Trophoblast cell (in vitro differentiated cells and primary cell): ENCODE results near the gene MYL10.

Experiments used
- DNase-seq, 2 donors: peaks; one replicate each; pipeline ENCODE4 v3.0.0-alpha.2; 2016
- H2AFZ ChIP-seq: 2 replicates; pipeline ENCODE4 v1.6.1; 2013; ENCODE audit warnings: low read length, moderate library complexity, mild to moderate bottlenecking; ENCODE audit not compliant: insufficient read depth, poor library complexity
- H2AK5ac ChIP-seq: 2 replicates; pipeline ENCODE4 v1.6.1; 2013; ENCODE audit warnings: mild to moderate bottlenecking, low read length
- H2BK120ac ChIP-seq: 2 replicates; pipeline ENCODE4 v1.6.1; 2013; ENCODE audit warnings: low read length, mild to moderate bottlenecking, moderate library complexity; ENCODE audit not compliant: insufficient read depth, poor library complexity
- H2BK12ac ChIP-seq: 2 replicates; pipeline ENCODE4 v1.6.1; 2013; ENCODE audit warnings: mild to moderate bottlenecking, low read length, moderate library complexity
- H2BK5ac ChIP-seq: 2 replicates; pipeline ENCODE4 v1.6.1; 2013; ENCODE audit warnings: low read length, low read depth, moderate library complexity, mild to moderate bottlenecking; ENCODE audit not compliant: poor library complexity
- H3K14ac ChIP-seq: 2 replicates; pipeline ENCODE4 v1.6.1; 2013; ENCODE audit warnings: mild to moderate bottlenecking, low read length
- H3K18ac ChIP-seq: 2 replicates; pipeline ENCODE4 v1.6.1; 2013; ENCODE audit warnings: mild to moderate bottlenecking, low read length
- H3K23ac ChIP-seq: 2 replicates; pipeline ENCODE4 v1.6.1; 2013; ENCODE audit warnings: low read length
- H3K27ac ChIP-seq: 2 replicates; pipeline ENCODE4 v1.5.1; 2013; ENCODE audit warnings: low read depth, mild to moderate bottlenecking, inconsistent platforms, low read length, moderate library complexity
- H3K27me3 ChIP-seq: 2 replicates; pipeline ENCODE4 v1.6.1; 2013; ENCODE audit warnings: inconsistent platforms, mild to moderate bottlenecking, low read length, moderate library complexity; ENCODE audit not compliant: insufficient read depth
- H3K36me3 ChIP-seq, 2 experiments: 1 replicate in 1 of 2; 2 replicates in 1 of 2; pipeline ENCODE4 v1.6.1; 2013; ENCODE audit warnings: low read length in 2 of 2, mild to moderate bottlenecking in 2 of 2, moderate library complexity in 1 of 2; ENCODE audit not compliant: insufficient read depth in 2 of 2, control insufficient read depth in 1 of 2
- H3K4ac ChIP-seq: 2 replicates; pipeline ENCODE4 v1.6.1; 2013; ENCODE audit warnings: low read depth, mild to moderate bottlenecking, low read length, moderate library complexity
- H3K4me1 ChIP-seq, 2 experiments: 1 replicate in 1 of 2; 2 replicates in 1 of 2; pipeline ENCODE4 v1.6.1; 2013; ENCODE audit warnings: low read length in 2 of 2, mild to moderate bottlenecking in 2 of 2, moderate library complexity in 1 of 2; ENCODE audit not compliant: insufficient read depth in 2 of 2, control insufficient read depth in 1 of 2
- H3K4me2 ChIP-seq: 2 replicates; pipeline ENCODE4 v1.6.1; 2013; ENCODE audit warnings: inconsistent platforms, mild to moderate bottlenecking, low read length, moderate library complexity
- H3K4me3 ChIP-seq: 2 replicates; pipeline ENCODE4 v1.5.1; 2013; ENCODE audit warnings: mild to moderate bottlenecking, low read depth, low read length, inconsistent platforms
- H3K79me1 ChIP-seq: one replicate; pipeline ENCODE4 v1.6.1; 2013; ENCODE audit warnings: low read length
- H3K79me2 ChIP-seq: 2 replicates; pipeline ENCODE4 v1.6.1; 2013; ENCODE audit warnings: low read length, mild to moderate bottlenecking; ENCODE audit not compliant: control insufficient read depth, insufficient read depth, poor library complexity
- H3K9ac ChIP-seq: 2 replicates; pipeline ENCODE4 v1.6.1; 2013; ENCODE audit warnings: mild to moderate bottlenecking, low read length
- H3K9me3 ChIP-seq: 2 replicates; pipeline ENCODE4 v1.6.1; 2013; ENCODE audit warnings: low read depth, mild to moderate bottlenecking, control low read depth, inconsistent platforms, low read length; ENCODE audit not compliant: insufficient read depth
- H4K12ac ChIP-seq: 2 replicates; pipeline ENCODE4 v1.6.1; 2013; ENCODE audit warnings: low read depth, mild to moderate bottlenecking, low read length, moderate library complexity
- H4K8ac ChIP-seq: 2 replicates; pipeline ENCODE4 v1.6.1; 2013; ENCODE audit warnings: low read depth, mild to moderate bottlenecking, low read length, moderate library complexity
- H4K91ac ChIP-seq: one replicate; pipeline ENCODE4 v1.6.1; 2013; ENCODE audit warnings: low read depth, mild to moderate bottlenecking, low read length, moderate library complexity
- WGBS: extraction: QIAGEN DNeasy Blood & Tissue Kit; methylation state at CpG from one replicate; pipeline ENCODE4 v1.1.7; 2013; ENCODE audit warnings: missing lambda C conversion rate; ENCODE audit not compliant: insufficient read length, insufficient coverage; ENCODE audit errors: extremely low coverage; 5-methylcytosine and 5-hydroxymethylcytosine counted together

The MYL10 gene

DNA sequence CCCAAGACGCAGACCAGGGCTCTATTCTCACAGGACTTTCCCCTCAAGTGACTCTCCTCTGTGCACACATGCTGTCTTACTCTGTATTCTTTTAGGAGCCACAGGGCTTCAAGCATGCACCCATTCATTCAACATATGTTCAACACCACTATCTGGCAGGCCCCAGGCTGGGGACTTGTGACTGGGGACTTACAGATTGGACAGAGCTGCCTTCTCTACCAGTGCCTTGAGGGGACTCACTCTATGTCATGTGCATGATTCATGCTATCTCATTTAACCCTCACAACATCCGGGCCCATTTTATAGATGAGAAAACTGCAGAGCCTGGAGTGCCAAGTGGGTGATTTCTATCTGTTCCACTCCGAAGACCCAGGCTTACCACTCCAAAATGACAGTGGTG lies 34.3 kb downstream of the MYL10 start:
- no peak overlapping the region for H3K27ac ChIP-seq
- no peak overlapping the region for H4K12ac ChIP-seq
- H2BK12ac ChIP-seq, result no peak overlapping the region
- no peak overlapping the region for H2BK120ac ChIP-seq
- H3K79me2 ChIP-seq, result no peaks in the 10 kb centered on the region
- H3K14ac ChIP-seq, result no peak overlapping the region
- H3K4me1 ChIP-seq, result peaks cover 8 to 9% of the 10 kb centered on the region in 2 experiments
- no peak overlapping the region for H2AK5ac ChIP-seq
- H2AFZ ChIP-seq, result no peak overlapping the region
- no peak for DNase-seq
- H3K4me3 ChIP-seq, result peak overlapping the region; percentile 27
- no peaks in the 10 kb centered on the region for H3K9me3 ChIP-seq
- H3K36me3 ChIP-seq, result no peaks in the 10 kb centered on the region
- no peak overlapping the region for H4K91ac ChIP-seq
- H3K27me3 ChIP-seq, result no peaks in the 10 kb centered on the region
- H3K18ac ChIP-seq, result no peak overlapping the region
- no peak overlapping the region for H3K9ac ChIP-seq
- no peak overlapping the region for H4K8ac ChIP-seq
- WGBS, result no CpG with 5 or more reads among the region's 3 CpGs
- H3K4ac ChIP-seq, result no peak overlapping the region
- no peak overlapping the region for H3K23ac ChIP-seq
- peaks cover 1% of the 10 kb centered on the region for H3K79me1 ChIP-seq
- no peak overlapping the region for H2BK5ac ChIP-seq
- H3K4me2 ChIP-seq, result no peak overlapping the region

DNA sequence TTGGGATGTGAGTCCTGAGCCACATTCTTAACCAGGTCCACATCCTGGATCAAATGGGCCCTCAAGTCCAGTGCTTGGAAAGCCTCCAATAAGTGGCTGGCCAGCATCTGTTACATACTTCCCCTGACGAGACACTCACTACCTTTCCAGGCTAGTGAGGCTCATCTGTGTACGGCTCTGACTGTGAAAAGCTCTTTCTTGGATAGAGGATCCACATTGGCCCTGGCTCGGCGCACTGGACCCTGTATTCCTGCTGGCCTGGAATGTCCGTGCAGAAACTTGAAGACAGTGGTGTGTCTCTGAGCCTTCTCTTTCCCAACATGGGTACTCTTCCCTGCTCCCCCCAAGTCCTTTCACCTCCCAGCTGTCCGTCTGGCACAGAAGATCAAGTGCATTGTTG lies 35.5 kb downstream of the MYL10 start:
- no peak overlapping the region for H2AFZ ChIP-seq
- H2BK120ac ChIP-seq, result no peak overlapping the region
- peaks cover 3 to 4% of the 10 kb centered on the region in 2 experiments for H3K4me1 ChIP-seq
- no peak overlapping the region for H3K4me2 ChIP-seq
- no peaks in the 10 kb centered on the region for H3K27me3 ChIP-seq
- H3K4ac ChIP-seq, result no peak overlapping the region
- no peak overlapping the region for H2BK12ac ChIP-seq
- H3K79me1 ChIP-seq, result peaks cover 1% of the 10 kb centered on the region
- no peak overlapping the region for H4K8ac ChIP-seq
- H2BK5ac ChIP-seq, result no peak overlapping the region
- DNase-seq, result no peak
- H3K23ac ChIP-seq, result no peak overlapping the region
- no peaks in the 10 kb centered on the region for H3K9me3 ChIP-seq
- H3K18ac ChIP-seq, result no peak overlapping the region
- no peaks in the 10 kb centered on the region for H3K36me3 ChIP-seq
- WGBS, result no CpG with 5 or more reads among the region's 6 CpGs
- no peaks in the 10 kb centered on the region for H3K79me2 ChIP-seq
- H3K9ac ChIP-seq, result no peak overlapping the region
- H4K12ac ChIP-seq, result no peak overlapping the region
- H3K14ac ChIP-seq, result no peak overlapping the region
- no peak overlapping the region for H2AK5ac ChIP-seq
- no peak overlapping the region for H3K27ac ChIP-seq
- H3K4me3 ChIP-seq, result no peak overlapping the region
- no peak overlapping the region for H4K91ac ChIP-seq

DNA sequence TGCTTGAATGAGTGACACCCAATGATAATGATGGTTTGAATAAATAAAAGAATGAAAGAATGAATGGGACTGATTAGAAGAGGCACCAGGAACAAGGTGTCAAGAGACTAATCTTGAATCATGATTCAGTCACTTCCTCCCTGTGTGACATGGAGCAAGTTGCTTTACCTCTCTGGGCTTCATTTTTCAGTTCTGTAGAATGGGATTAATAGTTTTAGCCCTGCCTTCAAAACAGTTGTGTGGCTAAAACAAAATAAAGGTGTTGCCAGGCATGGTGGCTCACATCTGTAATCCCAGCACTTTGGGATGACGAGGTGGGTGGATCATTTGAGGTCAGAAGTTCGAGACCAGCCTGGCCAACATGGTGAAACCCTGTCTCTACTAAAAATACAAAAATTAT lies 37.6 kb downstream of the MYL10 start:
- no peak overlapping the region for H2BK12ac ChIP-seq
- H3K79me1 ChIP-seq, result no peaks in the 10 kb centered on the region
- H3K4me1 ChIP-seq, result no peaks in the 10 kb centered on the region
- no peak overlapping the region for H2BK120ac ChIP-seq
- H2AFZ ChIP-seq, result no peak overlapping the region
- no peak overlapping the region for H3K4ac ChIP-seq
- H3K27me3 ChIP-seq, result no peaks in the 10 kb centered on the region
- no peak overlapping the region for H4K12ac ChIP-seq
- no peak overlapping the region for H4K91ac ChIP-seq
- no peak overlapping the region for H2BK5ac ChIP-seq
- no CpG with 5 or more reads among the region's 2 CpGs for WGBS
- no peaks in the 10 kb centered on the region for H3K36me3 ChIP-seq
- H3K9me3 ChIP-seq, result no peaks in the 10 kb centered on the region
- no peak for DNase-seq
- no peak overlapping the region for H3K4me2 ChIP-seq
- H3K4me3 ChIP-seq, result no peak overlapping the region
- no peaks in the 10 kb centered on the region for H3K79me2 ChIP-seq
- H4K8ac ChIP-seq, result no peak overlapping the region
- H3K14ac ChIP-seq, result no peak overlapping the region
- no peak overlapping the region for H2AK5ac ChIP-seq
- H3K9ac ChIP-seq, result no peak overlapping the region
- no peak overlapping the region for H3K27ac ChIP-seq
- H3K18ac ChIP-seq, result no peak overlapping the region
- no peak overlapping the region for H3K23ac ChIP-seq

DNA sequence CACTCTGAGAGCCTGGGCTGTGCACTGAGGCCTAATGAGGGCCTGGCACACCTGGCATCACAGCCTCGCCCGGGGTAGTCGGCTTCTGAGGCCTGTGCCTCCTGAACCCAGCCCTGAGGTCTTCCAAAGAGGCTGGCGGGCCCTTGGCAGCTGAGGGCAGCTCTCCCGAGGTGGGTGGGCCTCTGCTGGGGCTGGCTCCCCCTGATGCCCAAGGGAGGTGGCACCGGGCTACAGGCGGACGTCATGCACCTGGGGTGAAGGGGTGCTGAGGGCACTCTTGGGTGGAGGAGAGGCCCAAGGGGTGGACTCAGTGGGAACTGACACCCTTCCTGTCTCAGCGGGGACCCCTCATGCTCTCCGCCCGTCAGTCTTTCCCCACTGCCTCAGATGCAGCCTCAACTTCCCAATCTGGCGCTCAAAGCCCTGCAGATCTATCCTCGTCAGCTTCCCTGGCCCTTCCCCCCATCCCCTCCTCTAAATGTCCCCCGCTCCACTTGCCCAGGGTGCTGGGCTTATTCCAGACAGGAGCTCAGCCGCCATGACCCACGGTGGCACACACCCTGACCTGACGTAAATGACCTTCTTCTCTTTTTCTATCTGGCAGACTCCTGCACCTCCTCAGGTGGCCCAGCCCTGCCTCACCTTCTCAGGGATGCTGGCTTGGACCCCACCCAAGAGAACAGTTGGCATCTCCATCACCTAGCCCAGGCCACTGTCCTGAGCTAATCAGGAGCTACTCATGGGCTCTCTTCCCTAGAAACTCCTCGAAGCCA lies 38.2 kb downstream of the MYL10 start:
- Histone ChIP-seq H3K23ac (no peak overlapping the region), H3K4me2 (no peak overlapping the region), H4K8ac (no peak overlapping the region), H3K4me3 (no peak overlapping the region), H3K27me3 (no peaks in the 10 kb centered on the region), H2BK12ac (no peak overlapping the region), H4K12ac (no peak overlapping the region), H4K91ac (no peak overlapping the region), H3K36me3 (no peaks in the 10 kb centered on the region), H3K9me3 (no peaks in the 10 kb centered on the region), H2BK5ac (no peak overlapping the region), H3K14ac (no peak overlapping the region), H2BK120ac (no peak overlapping the region), H3K4ac (no peak overlapping the region), H3K9ac (no peak overlapping the region), H3K27ac (no peak overlapping the region), H2AFZ (no peak overlapping the region), H3K18ac (no peak overlapping the region), H2AK5ac (no peak overlapping the region), H3K4me1 (no peaks in the 10 kb centered on the region), H3K79me2 (no peaks in the 10 kb centered on the region), H3K79me1 (no peaks in the 10 kb centered on the region)
- no peak for DNase-seq
- WGBS, result no CpG with 5 or more reads among the region's 18 CpGs
